ENCODE results near the gene CRIP1. TPM values are rescaled to one million over a fixed set of nuclear protein-coding genes. Genes with fewer than 3 reads are reported as not detected.

The CRIP1 gene
- total and polyA plus RNA-seq, 2 donors (not counting 1 experiment from before 2014, with no cell fraction given): 210 to 563 TPM

- Mint-ChIP-seq H3K9me3 (ENCODE audit: insufficient read depth) (no peaks in the 10 kb centered on the region), H3K27ac (no peak overlapping the region), H3K27me3 (no peaks in the 10 kb centered on the region), H3K4me3 (no peak overlapping the region), H3K4me1 (no peaks in the 10 kb centered on the region)
- peaks cover 0 to 3% of the 10 kb centered on the region in 2 experiments for H3K36me3 ChIP-seq (replicated peaks in 1 of 2; ENCODE audit: control extremely low read depth in 1 of 2, control insufficient read depth in 1 of 2, extremely low read depth in 1 of 2, insufficient read depth in 2 of 2, low read length in 1 of 2)
- H3K27me3 ChIP-seq (replicated peaks in 1 of 4; ENCODE audit: control extremely low read depth in 1 of 4, control insufficient read depth in 3 of 4, insufficient read depth in 4 of 4, low read length in 3 of 4): no peaks in the 10 kb centered on the region
- H4K20me1 ChIP-seq (ENCODE audit: control insufficient read depth, insufficient read depth, low read length, poor library complexity, severe bottlenecking): peaks cover 4% of the 10 kb centered on the region
- no peak overlapping the region for H3K4me3 ChIP-seq (ENCODE audit: control extremely low read depth in 1 of 5, extremely low read depth in 1 of 5, insufficient read depth in 1 of 5, low read depth in 2 of 5, low read length in 4 of 5)
- POLR2A ChIA-PET: interaction anchor here (0.6 kb wide), 1 partner anchor 390 kb away, joined by 4 read pairs; no protein-coding TSS in a partner anchor
- DNase-seq: peak; percentile 26
- H3K79me2 ChIP-seq (ENCODE audit: control insufficient read depth, insufficient read depth, low read length): no peaks in the 10 kb centered on the region
- no peak overlapping the region for H2AFZ ChIP-seq (ENCODE audit: insufficient read depth, low read depth, low read length, poor library complexity, severe bottlenecking)
- 99% methylated on average over 31 of the region's 32 CpGs for WGBS (ENCODE audit: insufficient coverage)
- no peaks in the 10 kb centered on the region for H3K9me3 ChIP-seq (ENCODE audit: control extremely low read depth in 1 of 3, control insufficient read depth in 2 of 3, insufficient read depth in 1 of 3, low read length in 2 of 3)
- H3K27ac ChIP-seq (ENCODE audit: low read length in 2 of 2): no peak overlapping the region
- H3K4me1 ChIP-seq (ENCODE audit: control insufficient read depth in 2 of 2, insufficient read depth in 2 of 2, low read length in 2 of 2): peaks cover 1 to 6% of the 10 kb centered on the region in 2 donors
- intact Hi-C loops (cut with micrococcal nuclease): no loop called here
- no peak for TF ChIP-seq CTCF (IDR thresholded peaks at IDR 0.05)
- no peak overlapping the region for H3K9ac ChIP-seq (ENCODE audit: low read length)
- ATAC-seq (ENCODE audit: low read depth): no peak
- H3K4me2 ChIP-seq (replicated peaks; ENCODE audit: low read depth, low read length, poor library complexity, severe bottlenecking): no peak overlapping the region
- CTCF ChIA-PET: no interaction called here
Observed at GRCh38 chr14:105496831-105497591, 10.3 kb downstream of the CRIP1 start.

- H3K79me2 ChIP-seq (ENCODE audit: control insufficient read depth, insufficient read depth, low read length): no peaks in the 10 kb centered on the region
- peaks cover 0 to under 1% of the 10 kb centered on the region in 2 experiments for H3K36me3 ChIP-seq (replicated peaks in 1 of 2; ENCODE audit: control extremely low read depth in 1 of 2, control insufficient read depth in 1 of 2, extremely low read depth in 1 of 2, insufficient read depth in 2 of 2, low read length in 1 of 2)
- no peak for TF ChIP-seq CTCF (IDR thresholded peaks at IDR 0.05)
- TF ChIP-seq EZH2 (IDR thresholded peaks at IDR 0.05; ENCODE audit: borderline replicate concordance, insufficient read depth, low read depth, low read length, poor library complexity, severe bottlenecking): no peak
- H4K20me1 ChIP-seq (ENCODE audit: control insufficient read depth, insufficient read depth, low read length, poor library complexity, severe bottlenecking): no peaks in the 10 kb centered on the region
- H3K9me3 Mint-ChIP-seq (ENCODE audit: insufficient read depth): no peaks in the 10 kb centered on the region
- POLR2A ChIA-PET: interaction anchor here (0.6 kb wide), 1 partner anchor 390 kb away, joined by 4 read pairs; no protein-coding TSS in a partner anchor
- H3K4me3 Mint-ChIP-seq: no peak overlapping the region
- H3K4me3 ChIP-seq (ENCODE audit: control extremely low read depth in 1 of 5, extremely low read depth in 1 of 5, insufficient read depth in 1 of 5, low read depth in 2 of 5, low read length in 4 of 5): no peak overlapping the region
- H3K4me2 ChIP-seq (replicated peaks; ENCODE audit: low read depth, low read length, poor library complexity, severe bottlenecking): no peak overlapping the region
- no peaks in the 10 kb centered on the region for H3K27me3 ChIP-seq (replicated peaks in 1 of 4; ENCODE audit: control extremely low read depth in 1 of 4, control insufficient read depth in 3 of 4, insufficient read depth in 4 of 4, low read length in 3 of 4)
- H3K27ac Mint-ChIP-seq: no peak overlapping the region
- intact Hi-C loops (cut with micrococcal nuclease): no loop called here
- H2AFZ ChIP-seq (ENCODE audit: insufficient read depth, low read depth, low read length, poor library complexity, severe bottlenecking): no peak overlapping the region
- DNase-seq: peak; percentile 38
- H3K9ac ChIP-seq (ENCODE audit: low read length): no peak overlapping the region
- CTCF ChIA-PET: no interaction called here
- ATAC-seq (ENCODE audit: low read depth): no peak
- peaks cover 3% of the 10 kb centered on the region for H3K27me3 Mint-ChIP-seq
- no peak overlapping the region for H3K27ac ChIP-seq (ENCODE audit: low read length in 2 of 2)
- H3K4me1 Mint-ChIP-seq: no peaks in the 10 kb centered on the region
- 97% methylated on average over 31 of the region's 31 CpGs for WGBS (ENCODE audit: insufficient coverage)
- H3K4me1 ChIP-seq (ENCODE audit: control insufficient read depth in 2 of 2, insufficient read depth in 2 of 2, low read length in 2 of 2): no peaks in the 10 kb centered on the region
- H3K9me3 ChIP-seq (ENCODE audit: control extremely low read depth in 1 of 3, control insufficient read depth in 2 of 3, insufficient read depth in 1 of 3, low read length in 2 of 3): no peaks in the 10 kb centered on the region
Observed at GRCh38 chr14:105497671-105498429, 11.2 kb downstream of the CRIP1 start.
